Thoracic aorta (tissue), 2 donors: Measurements from ENCODE around the gene FHIT. TPM values are rescaled to one million over a fixed set of nuclear protein-coding genes. Genes with fewer than 3 reads are reported as not detected.

Source experiments
- ATAC-seq: fragments of 150-250 bp; one replicate; pipeline ENCODE4 v1.8.0; 2017; ENCODE audit warnings: low read depth; ENCODE audit not compliant: insufficient number of reproducible peaks, low FRiP score
- DNase-seq: peaks from one replicate; pipeline ENCODE4 v3.0.0-alpha.2; 2020; ENCODE audit warnings: low spot score
- H3K27ac ChIP-seq, 2 donors: fragments of 200-600 bp; sonication (generic); 1 replicate in 1 of 2; 2 replicates in 1 of 2; pipeline ENCODE4 v1.5.1; 2016; ENCODE audit warnings: mild to moderate bottlenecking in 2 of 2, moderate library complexity in 2 of 2
- H3K27me3 ChIP-seq: fragments of 200-600 bp; sonication (generic); replicated peaks from 2 replicates; pipeline ENCODE4 v1.6.0; 2016; ENCODE audit warnings: mild to moderate bottlenecking; ENCODE audit not compliant: insufficient read depth
- H3K36me3 ChIP-seq: fragments of 200-600 bp; sonication (generic); one replicate; pipeline ENCODE4 v1.5.1; 2016
- H3K4me1 ChIP-seq, 2 donors: fragments of 200-600 bp; sonication (generic); 1 replicate in 1 of 2; 2 replicates in 1 of 2; pipeline versions ENCODE4 v1.5.1 to v1.6.0; 2016; ENCODE audit warnings: low read depth in 2 of 2, mild to moderate bottlenecking in 1 of 2; ENCODE audit not compliant: control insufficient read depth in 1 of 2
- H3K4me3 ChIP-seq: fragments of 200-600 bp; sonication (generic); 2 replicates; pipeline ENCODE4 v1.5.1; 2016; ENCODE audit warnings: mild to moderate bottlenecking
- H3K9me3 ChIP-seq: fragments of 200-600 bp; sonication (generic); 2 replicates; pipeline ENCODE4 v1.5.1; 2016
- total RNA-seq, 2 donors: library from RNA; depleted of rRNA; stranded (reverse); fragments of >200 nt; gene quantifications; one replicate each; pipeline versions ENCODE4 v1.1.0 to v1.2.3, GENCODE V29; 2016
- TF ChIP-seq, protein P1 (sequence below): fragments of 200-600 bp; sonication (generic); IDR thresholded peaks from one replicate; pipeline ENCODE4 v1.5.1; 2019; ENCODE audit warnings: antibody characterized with exemption

The FHIT gene
- total RNA-seq, 2 donors from 2014 or later: 2.0 to 2.3 TPM

DNA sequence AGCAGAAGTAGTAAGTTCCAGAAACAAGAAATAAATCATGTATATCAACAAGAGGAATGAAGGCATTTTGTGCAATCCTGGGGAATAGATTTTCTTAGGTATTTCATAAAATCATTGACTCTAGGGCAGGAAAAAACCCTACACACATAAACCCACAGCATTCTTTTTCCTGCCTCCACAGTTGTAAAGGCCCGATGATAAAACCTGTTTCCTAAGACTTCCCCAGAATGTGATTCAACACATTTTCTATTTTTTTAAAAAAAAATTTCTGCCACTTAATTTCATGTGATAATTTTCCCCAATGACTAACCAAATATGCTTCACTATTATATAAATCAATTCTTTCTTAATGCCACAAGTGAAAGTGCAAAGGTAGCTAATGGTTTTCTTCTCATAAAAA is 407.0 kb downstream of the FHIT start:
- no peaks in the 10 kb centered on the region for H3K36me3 ChIP-seq
- H3K27me3 ChIP-seq: no peaks in the 10 kb centered on the region
- no peaks in the 10 kb centered on the region for H3K4me1 ChIP-seq
- DNase-seq (no peak), ATAC-seq (no peak)
- TF ChIP-seq, protein P1, sequence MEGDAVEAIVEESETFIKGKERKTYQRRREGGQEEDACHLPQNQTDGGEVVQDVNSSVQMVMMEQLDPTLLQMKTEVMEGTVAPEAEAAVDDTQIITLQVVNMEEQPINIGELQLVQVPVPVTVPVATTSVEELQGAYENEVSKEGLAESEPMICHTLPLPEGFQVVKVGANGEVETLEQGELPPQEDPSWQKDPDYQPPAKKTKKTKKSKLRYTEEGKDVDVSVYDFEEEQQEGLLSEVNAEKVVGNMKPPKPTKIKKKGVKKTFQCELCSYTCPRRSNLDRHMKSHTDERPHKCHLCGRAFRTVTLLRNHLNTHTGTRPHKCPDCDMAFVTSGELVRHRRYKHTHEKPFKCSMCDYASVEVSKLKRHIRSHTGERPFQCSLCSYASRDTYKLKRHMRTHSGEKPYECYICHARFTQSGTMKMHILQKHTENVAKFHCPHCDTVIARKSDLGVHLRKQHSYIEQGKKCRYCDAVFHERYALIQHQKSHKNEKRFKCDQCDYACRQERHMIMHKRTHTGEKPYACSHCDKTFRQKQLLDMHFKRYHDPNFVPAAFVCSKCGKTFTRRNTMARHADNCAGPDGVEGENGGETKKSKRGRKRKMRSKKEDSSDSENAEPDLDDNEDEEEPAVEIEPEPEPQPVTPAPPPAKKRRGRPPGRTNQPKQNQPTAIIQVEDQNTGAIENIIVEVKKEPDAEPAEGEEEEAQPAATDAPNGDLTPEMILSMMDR: no peak
- H3K27ac ChIP-seq: no peak overlapping the region
- H3K4me3 ChIP-seq: no peak overlapping the region
- no peaks in the 10 kb centered on the region for H3K9me3 ChIP-seq

DNA sequence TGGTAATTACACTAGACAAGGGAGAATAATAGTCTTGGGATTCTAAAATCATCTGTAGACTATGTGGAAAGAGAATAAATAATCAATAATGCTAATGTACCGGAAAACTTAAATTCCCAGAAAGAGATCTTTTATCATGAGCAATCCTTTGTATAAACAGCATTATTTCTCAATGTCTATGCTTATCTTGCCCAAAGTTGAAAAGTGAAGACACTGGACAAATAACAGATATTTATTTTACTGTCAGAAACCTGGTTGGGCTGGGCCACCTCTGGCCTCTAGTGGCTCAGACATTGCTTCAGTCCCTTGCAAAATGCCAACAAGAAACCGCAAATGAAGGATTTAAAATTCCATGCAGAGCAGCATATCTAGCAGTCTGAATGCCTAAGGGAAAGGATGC is 409.9 kb downstream of the FHIT start:
- TF ChIP-seq, protein P1: no peak
- H3K9me3 ChIP-seq: no peaks in the 10 kb centered on the region
- no peak overlapping the region for H3K4me3 ChIP-seq
- no peaks in the 10 kb centered on the region for H3K4me1 ChIP-seq
- no peaks in the 10 kb centered on the region for H3K27me3 ChIP-seq
- no peak for ATAC-seq
- no peaks in the 10 kb centered on the region for H3K36me3 ChIP-seq
- no peak overlapping the region for H3K27ac ChIP-seq
- DNase-seq: no peak

DNA sequence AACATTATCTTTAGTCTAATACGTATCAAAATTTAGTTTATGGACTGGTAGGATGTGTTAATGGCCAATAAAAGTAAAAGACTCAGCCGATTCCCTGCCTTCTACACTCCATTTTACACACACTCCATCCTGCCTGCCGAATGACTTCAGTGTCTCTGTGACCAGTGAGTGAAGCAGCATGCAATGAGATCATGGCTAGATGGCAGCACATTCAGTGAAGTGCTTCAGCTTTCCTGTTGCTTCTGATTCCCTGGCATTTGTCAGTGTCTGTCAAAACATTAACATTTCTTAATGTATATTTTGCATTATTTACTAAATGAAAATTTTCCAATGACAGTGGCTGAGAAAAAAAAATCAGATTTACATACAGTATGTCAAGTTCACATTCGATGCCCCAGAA is 412.0 kb downstream of the FHIT start:
- ATAC-seq (no peak), DNase-seq (no peak)
- Histone ChIP-seq H3K9me3 (no peaks in the 10 kb centered on the region), H3K4me1 (no peaks in the 10 kb centered on the region), H3K4me3 (no peak overlapping the region), H3K36me3 (no peaks in the 10 kb centered on the region), H3K27me3 (no peaks in the 10 kb centered on the region), H3K27ac (no peak overlapping the region)
- TF ChIP-seq, protein P1: no peak

DNA sequence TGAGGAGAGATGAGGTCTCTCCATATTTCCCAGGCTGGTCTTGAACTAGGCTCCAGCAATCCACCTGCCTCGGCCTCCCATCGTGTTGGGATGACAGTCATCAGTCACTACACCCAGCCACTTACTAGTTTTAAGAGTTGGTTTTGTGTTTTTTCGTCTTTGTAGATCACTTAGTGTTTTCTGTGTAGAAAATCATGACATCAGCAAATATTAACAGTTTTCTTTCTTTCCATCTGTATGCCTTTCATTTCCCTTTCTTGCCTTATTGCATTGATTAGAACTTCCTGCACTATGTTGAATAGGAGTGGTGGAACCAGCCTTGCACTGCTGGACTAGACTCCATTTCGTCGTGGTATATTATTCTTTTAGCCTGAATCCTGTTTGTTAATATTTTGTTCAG is 415.5 kb downstream of the FHIT start:
- ATAC-seq (no peak), DNase-seq (no peak)
- Histone ChIP-seq H3K4me3 (no peak overlapping the region), H3K36me3 (no peaks in the 10 kb centered on the region), H3K9me3 (no peaks in the 10 kb centered on the region), H3K4me1 (no peaks in the 10 kb centered on the region), H3K27me3 (no peaks in the 10 kb centered on the region), H3K27ac (no peak overlapping the region)
- TF ChIP-seq, protein P1: no peak

DNA sequence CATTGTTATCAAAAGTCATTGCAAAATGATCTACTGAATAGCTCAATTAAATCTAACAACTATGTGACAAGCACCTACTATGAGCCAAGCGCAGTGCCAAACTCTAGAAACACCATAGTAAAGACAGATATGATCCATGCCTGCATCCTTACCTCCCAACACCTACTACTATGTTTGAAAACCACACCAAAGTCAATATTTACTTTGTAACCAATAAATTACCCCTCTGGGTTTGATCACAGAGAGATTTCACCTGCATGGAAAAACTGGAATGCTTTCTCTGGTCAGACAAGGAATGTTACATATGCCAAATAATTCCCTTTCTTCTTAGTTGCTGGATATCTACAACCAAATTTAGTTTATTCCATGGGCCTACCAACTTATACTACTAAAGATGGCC is 422.2 kb downstream of the FHIT start:
- DNase-seq: no peak
- Histone ChIP-seq H3K4me1 (no peaks in the 10 kb centered on the region), H3K4me3 (no peak overlapping the region), H3K27ac (no peak overlapping the region), H3K9me3 (no peaks in the 10 kb centered on the region), H3K27me3 (no peaks in the 10 kb centered on the region), H3K36me3 (no peaks in the 10 kb centered on the region)
- ATAC-seq: no peak
- TF ChIP-seq, protein P1: no peak
